HEK293 (cell line): Measurements from ENCODE around the gene LRRN4CL.

Source experiments
- BCL11B ChIP-seq: fragments of 450-650 bp; formaldehyde crosslinking; IDR thresholded peaks from 2 replicates; pipeline ENCODE4 v1.5.1; 2016; ENCODE audit warnings: low read depth, missing biosample characterization, missing genetic modification characterization
- GLIS2 ChIP-seq: fragments of 450-650 bp; formaldehyde crosslinking; IDR thresholded peaks from 2 replicates; pipeline ENCODE4 v1.5.1; 2016; ENCODE audit warnings: missing biosample characterization, missing genetic modification characterization
- KLF16 ChIP-seq: fragments of 450-650 bp; formaldehyde crosslinking; IDR thresholded peaks from 2 replicates; pipeline ENCODE4 v1.5.1; 2017; ENCODE audit warnings: missing biosample characterization, missing genetic modification characterization
- MZF1 ChIP-seq: fragments of 450-650 bp; formaldehyde crosslinking; IDR thresholded peaks from 2 replicates; pipeline ENCODE4 v1.5.1; 2017; ENCODE audit warnings: missing biosample characterization, missing genetic modification characterization, borderline replicate concordance
- SCRT1 ChIP-seq: fragments of 450-650 bp; formaldehyde crosslinking; IDR thresholded peaks from 2 replicates; pipeline ENCODE4 v1.5.1; 2016; ENCODE audit warnings: missing biosample characterization, missing genetic modification characterization, borderline replicate concordance
- YY2 ChIP-seq: fragments of 450-650 bp; formaldehyde crosslinking; IDR thresholded peaks from 2 replicates; pipeline ENCODE4 v1.5.1; 2016; ENCODE audit warnings: missing biosample characterization, missing genetic modification characterization
- ZNF354C ChIP-seq: fragments of 450-650 bp; formaldehyde crosslinking; IDR thresholded peaks from 2 replicates; pipeline ENCODE4 v1.5.1; 2016; ENCODE audit warnings: missing biosample characterization, missing genetic modification characterization, low read depth, borderline replicate concordance
- ZNF37A ChIP-seq: fragments of 450-650 bp; IDR thresholded peaks from 2 replicates; pipeline ENCODE4 v1.5.1; 2018; ENCODE audit warnings: missing biosample characterization, missing genetic modification characterization
- ZNF501 ChIP-seq: fragments of 450-650 bp; formaldehyde crosslinking; IDR thresholded peaks from 2 replicates; pipeline ENCODE4 v1.5.1; 2016; ENCODE audit warnings: missing biosample characterization, missing genetic modification characterization
- ZNF529 ChIP-seq: fragments of 450-650 bp; formaldehyde crosslinking; IDR thresholded peaks from 2 replicates; pipeline ENCODE4 v1.5.1; 2017; ENCODE audit warnings: missing genetic modification characterization, missing biosample characterization; ENCODE audit not compliant: insufficient replicate concordance
- ZNF76 ChIP-seq: fragments of 450-650 bp; formaldehyde crosslinking; IDR thresholded peaks from 2 replicates; pipeline ENCODE4; 2016; ENCODE audit warnings: low read depth, missing biosample characterization, missing genetic modification characterization, borderline replicate concordance
- ZXDB ChIP-seq: fragments of 450-650 bp; formaldehyde crosslinking; IDR thresholded peaks from 2 replicates; pipeline ENCODE4 v1.5.1; 2016; ENCODE audit warnings: missing biosample characterization, missing genetic modification characterization
- TF ChIP-seq, protein P1 (sequence below): fragments of 450-650 bp; formaldehyde crosslinking; IDR thresholded peaks from 2 replicates; pipeline ENCODE4 v1.5.1; 2016; ENCODE audit warnings: missing biosample characterization, missing genetic modification characterization
- TF ChIP-seq, protein P2 (sequence below): fragments of 450-650 bp; formaldehyde crosslinking; IDR thresholded peaks from 2 replicates; pipeline ENCODE4 v1.5.1; 2016; ENCODE audit warnings: missing biosample characterization, missing genetic modification characterization
- TF ChIP-seq, protein P3 (sequence below): fragments of 450-650 bp; formaldehyde crosslinking; conservative IDR thresholded peaks from 2 replicates; pipeline ENCODE4 v1.5.1; 2016; ENCODE audit warnings: low read depth, missing biosample characterization, missing genetic modification characterization
- TF ChIP-seq, protein P4 (sequence below): fragments of 450-650 bp; formaldehyde crosslinking; IDR thresholded peaks from 2 replicates; pipeline ENCODE4 v1.5.1; 2016; ENCODE audit warnings: missing biosample characterization, missing genetic modification characterization
- TF ChIP-seq, protein P5 (sequence below): fragments of 450-650 bp; formaldehyde crosslinking; IDR thresholded peaks from 2 replicates; pipeline ENCODE4 v1.5.1; 2016; ENCODE audit warnings: missing biosample characterization, missing genetic modification characterization
- TF ChIP-seq, protein P6 (sequence below): fragments of 450-650 bp; formaldehyde crosslinking; IDR thresholded peaks from 2 replicates; pipeline ENCODE4 v1.5.1; 2016; ENCODE audit warnings: missing biosample characterization, missing genetic modification characterization
- TF ChIP-seq, protein P7 (sequence below): fragments of 450-650 bp; formaldehyde crosslinking; IDR thresholded peaks from 2 replicates; pipeline ENCODE4 v1.5.1; 2017; ENCODE audit warnings: missing biosample characterization, missing genetic modification characterization

The LRRN4CL gene

DNA sequence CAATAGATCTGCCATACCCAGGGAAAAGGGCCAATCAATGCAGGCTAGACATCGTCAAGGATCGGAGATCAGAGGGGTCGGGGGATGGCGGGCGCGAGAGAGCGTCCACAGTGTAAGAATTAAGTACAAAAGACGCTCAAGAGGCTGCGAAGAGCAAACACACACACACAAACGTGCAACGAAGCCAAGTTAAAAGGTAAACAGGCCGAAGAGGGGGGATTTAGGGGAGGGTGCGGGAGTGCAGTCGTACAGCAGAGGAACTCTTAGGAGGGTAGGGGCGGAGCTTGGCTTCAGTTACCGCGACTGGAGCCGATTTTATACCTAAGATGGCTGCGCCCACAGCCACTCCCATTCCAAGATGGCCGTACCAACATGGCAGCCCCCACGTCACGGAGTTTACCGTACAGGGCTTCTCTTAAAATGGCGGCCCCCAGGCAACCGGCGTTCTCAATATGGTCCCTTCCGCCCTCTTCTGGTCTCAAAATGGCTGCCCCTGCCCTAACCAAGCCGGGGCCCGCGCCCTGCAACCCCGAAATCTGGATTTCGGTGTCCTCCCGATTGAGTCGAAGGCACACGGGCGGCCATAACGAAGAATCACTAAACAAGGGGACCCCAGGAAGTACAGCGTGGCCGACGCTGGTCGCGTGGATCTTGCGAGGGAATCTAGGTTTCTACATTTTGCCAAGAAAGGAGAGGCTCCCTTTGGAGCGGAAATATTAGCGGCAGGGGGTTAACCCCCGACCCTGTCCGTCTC is 20.1 kb upstream of the LRRN4CL start (continued):
- TF ChIP-seq YY2, result peak; percentile 98
- TF ChIP-seq MZF1, result 0 out of 2 replicates have a peak, but pooled peaks have one; percentile 52
- TF ChIP-seq ZNF354C, result no peak
- TF ChIP-seq, protein P1, sequence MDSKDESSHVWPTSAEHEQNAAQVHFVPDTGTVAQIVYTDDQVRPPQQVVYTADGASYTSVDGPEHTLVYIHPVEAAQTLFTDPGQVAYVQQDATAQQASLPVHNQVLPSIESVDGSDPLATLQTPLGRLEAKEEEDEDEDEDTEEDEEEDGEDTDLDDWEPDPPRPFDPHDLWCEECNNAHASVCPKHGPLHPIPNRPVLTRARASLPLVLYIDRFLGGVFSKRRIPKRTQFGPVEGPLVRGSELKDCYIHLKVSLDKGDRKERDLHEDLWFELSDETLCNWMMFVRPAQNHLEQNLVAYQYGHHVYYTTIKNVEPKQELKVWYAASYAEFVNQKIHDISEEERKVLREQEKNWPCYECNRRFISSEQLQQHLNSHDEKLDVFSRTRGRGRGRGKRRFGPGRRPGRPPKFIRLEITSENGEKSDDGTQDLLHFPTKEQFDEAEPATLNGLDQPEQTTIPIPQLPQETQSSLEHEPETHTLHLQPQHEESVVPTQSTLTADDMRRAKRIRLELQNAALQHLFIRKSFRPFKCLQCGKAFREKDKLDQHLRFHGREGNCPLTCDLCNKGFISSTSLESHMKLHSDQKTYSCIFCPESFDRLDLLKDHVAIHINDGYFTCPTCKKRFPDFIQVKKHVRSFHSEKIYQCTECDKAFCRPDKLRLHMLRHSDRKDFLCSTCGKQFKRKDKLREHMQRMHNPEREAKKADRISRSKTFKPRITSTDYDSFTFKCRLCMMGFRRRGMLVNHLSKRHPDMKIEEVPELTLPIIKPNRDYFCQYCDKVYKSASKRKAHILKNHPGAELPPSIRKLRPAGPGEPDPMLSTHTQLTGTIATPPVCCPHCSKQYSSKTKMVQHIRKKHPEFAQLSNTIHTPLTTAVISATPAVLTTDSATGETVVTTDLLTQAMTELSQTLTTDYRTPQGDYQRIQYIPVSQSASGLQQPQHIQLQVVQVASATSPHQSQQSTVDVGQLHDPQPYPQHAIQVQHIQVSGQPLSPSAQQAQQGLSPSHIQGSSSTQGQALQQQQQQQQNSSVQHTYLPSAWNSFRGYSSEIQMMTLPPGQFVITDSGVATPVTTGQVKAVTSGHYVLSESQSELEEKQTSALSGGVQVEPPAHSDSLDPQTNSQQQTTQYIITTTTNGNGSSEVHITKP (tag by site-specific recombination), result peak; percentile 49
- TF ChIP-seq, protein P2, sequence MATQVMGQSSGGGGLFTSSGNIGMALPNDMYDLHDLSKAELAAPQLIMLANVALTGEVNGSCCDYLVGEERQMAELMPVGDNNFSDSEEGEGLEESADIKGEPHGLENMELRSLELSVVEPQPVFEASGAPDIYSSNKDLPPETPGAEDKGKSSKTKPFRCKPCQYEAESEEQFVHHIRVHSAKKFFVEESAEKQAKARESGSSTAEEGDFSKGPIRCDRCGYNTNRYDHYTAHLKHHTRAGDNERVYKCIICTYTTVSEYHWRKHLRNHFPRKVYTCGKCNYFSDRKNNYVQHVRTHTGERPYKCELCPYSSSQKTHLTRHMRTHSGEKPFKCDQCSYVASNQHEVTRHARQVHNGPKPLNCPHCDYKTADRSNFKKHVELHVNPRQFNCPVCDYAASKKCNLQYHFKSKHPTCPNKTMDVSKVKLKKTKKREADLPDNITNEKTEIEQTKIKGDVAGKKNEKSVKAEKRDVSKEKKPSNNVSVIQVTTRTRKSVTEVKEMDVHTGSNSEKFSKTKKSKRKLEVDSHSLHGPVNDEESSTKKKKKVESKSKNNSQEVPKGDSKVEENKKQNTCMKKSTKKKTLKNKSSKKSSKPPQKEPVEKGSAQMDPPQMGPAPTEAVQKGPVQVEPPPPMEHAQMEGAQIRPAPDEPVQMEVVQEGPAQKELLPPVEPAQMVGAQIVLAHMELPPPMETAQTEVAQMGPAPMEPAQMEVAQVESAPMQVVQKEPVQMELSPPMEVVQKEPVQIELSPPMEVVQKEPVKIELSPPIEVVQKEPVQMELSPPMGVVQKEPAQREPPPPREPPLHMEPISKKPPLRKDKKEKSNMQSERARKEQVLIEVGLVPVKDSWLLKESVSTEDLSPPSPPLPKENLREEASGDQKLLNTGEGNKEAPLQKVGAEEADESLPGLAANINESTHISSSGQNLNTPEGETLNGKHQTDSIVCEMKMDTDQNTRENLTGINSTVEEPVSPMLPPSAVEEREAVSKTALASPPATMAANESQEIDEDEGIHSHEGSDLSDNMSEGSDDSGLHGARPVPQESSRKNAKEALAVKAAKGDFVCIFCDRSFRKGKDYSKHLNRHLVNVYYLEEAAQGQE (tag by site-specific recombination), result no peak
- TF ChIP-seq, protein P3, sequence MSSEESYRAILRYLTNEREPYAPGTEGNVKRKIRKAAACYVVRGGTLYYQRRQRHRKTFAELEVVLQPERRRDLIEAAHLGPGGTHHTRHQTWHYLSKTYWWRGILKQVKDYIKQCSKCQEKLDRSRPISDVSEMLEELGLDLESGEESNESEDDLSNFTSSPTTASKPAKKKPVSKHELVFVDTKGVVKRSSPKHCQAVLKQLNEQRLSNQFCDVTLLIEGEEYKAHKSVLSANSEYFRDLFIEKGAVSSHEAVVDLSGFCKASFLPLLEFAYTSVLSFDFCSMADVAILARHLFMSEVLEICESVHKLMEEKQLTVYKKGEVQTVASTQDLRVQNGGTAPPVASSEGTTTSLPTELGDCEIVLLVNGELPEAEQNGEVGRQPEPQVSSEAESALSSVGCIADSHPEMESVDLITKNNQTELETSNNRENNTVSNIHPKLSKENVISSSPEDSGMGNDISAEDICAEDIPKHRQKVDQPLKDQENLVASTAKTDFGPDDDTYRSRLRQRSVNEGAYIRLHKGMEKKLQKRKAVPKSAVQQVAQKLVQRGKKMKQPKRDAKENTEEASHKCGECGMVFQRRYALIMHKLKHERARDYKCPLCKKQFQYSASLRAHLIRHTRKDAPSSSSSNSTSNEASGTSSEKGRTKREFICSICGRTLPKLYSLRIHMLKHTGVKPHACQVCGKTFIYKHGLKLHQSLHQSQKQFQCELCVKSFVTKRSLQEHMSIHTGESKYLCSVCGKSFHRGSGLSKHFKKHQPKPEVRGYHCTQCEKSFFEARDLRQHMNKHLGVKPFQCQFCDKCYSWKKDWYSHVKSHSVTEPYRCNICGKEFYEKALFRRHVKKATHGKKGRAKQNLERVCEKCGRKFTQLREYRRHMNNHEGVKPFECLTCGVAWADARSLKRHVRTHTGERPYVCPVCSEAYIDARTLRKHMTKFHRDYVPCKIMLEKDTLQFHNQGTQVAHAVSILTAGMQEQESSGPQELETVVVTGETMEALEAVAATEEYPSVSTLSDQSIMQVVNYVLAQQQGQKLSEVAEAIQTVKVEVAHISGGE (tag by site-specific recombination), result peak; percentile 91
- no peak for TF ChIP-seq ZNF501 (tag by site-specific recombination)
- TF ChIP-seq, protein P4, sequence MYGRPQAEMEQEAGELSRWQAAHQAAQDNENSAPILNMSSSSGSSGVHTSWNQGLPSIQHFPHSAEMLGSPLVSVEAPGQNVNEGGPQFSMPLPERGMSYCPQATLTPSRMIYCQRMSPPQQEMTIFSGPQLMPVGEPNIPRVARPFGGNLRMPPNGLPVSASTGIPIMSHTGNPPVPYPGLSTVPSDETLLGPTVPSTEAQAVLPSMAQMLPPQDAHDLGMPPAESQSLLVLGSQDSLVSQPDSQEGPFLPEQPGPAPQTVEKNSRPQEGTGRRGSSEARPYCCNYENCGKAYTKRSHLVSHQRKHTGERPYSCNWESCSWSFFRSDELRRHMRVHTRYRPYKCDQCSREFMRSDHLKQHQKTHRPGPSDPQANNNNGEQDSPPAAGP (tag by site-specific recombination), result no peak
- TF ChIP-seq KLF16 (tag by site-specific recombination), result 0 out of 2 replicates have a peak, but pooled peaks have one; percentile 22
- TF ChIP-seq GLIS2 (tag by site-specific recombination), result no peak
- no peak for TF ChIP-seq SCRT1 (tag by site-specific recombination)
- no peak for TF ChIP-seq ZNF529 (tag by site-specific recombination)
- TF ChIP-seq, protein P5, sequence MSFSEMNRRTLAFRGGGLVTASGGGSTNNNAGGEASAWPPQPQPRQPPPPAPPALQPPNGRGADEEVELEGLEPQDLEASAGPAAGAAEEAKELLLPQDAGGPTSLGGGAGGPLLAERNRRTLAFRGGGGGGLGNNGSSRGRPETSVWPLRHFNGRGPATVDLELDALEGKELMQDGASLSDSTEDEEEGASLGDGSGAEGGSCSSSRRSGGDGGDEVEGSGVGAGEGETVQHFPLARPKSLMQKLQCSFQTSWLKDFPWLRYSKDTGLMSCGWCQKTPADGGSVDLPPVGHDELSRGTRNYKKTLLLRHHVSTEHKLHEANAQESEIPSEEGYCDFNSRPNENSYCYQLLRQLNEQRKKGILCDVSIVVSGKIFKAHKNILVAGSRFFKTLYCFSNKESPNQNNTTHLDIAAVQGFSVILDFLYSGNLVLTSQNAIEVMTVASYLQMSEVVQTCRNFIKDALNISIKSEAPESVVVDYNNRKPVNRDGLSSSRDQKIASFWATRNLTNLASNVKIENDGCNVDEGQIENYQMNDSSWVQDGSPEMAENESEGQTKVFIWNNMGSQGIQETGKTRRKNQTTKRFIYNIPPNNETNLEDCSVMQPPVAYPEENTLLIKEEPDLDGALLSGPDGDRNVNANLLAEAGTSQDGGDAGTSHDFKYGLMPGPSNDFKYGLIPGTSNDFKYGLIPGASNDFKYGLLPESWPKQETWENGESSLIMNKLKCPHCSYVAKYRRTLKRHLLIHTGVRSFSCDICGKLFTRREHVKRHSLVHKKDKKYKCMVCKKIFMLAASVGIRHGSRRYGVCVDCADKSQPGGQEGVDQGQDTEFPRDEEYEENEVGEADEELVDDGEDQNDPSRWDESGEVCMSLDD (tag by site-specific recombination), result peak; percentile 49
- TF ChIP-seq ZNF76, result 0 out of 2 replicates have a peak, but pooled peaks have one; percentile 25
- no peak for TF ChIP-seq ZNF37A
- no peak for TF ChIP-seq BCL11B (tag by site-specific recombination)
- TF ChIP-seq, protein P6, sequence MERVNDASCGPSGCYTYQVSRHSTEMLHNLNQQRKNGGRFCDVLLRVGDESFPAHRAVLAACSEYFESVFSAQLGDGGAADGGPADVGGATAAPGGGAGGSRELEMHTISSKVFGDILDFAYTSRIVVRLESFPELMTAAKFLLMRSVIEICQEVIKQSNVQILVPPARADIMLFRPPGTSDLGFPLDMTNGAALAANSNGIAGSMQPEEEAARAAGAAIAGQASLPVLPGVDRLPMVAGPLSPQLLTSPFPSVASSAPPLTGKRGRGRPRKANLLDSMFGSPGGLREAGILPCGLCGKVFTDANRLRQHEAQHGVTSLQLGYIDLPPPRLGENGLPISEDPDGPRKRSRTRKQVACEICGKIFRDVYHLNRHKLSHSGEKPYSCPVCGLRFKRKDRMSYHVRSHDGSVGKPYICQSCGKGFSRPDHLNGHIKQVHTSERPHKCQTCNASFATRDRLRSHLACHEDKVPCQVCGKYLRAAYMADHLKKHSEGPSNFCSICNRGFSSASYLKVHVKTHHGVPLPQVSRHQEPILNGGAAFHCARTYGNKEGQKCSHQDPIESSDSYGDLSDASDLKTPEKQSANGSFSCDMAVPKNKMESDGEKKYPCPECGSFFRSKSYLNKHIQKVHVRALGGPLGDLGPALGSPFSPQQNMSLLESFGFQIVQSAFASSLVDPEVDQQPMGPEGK (tag by site-specific recombination), result peak; percentile 43; the same call in 1 of the 2 replicates
- peak; percentile 41; the same call in 1 of the 2 replicates for TF ChIP-seq ZXDB (tag by site-specific recombination)
- TF ChIP-seq, protein P7, sequence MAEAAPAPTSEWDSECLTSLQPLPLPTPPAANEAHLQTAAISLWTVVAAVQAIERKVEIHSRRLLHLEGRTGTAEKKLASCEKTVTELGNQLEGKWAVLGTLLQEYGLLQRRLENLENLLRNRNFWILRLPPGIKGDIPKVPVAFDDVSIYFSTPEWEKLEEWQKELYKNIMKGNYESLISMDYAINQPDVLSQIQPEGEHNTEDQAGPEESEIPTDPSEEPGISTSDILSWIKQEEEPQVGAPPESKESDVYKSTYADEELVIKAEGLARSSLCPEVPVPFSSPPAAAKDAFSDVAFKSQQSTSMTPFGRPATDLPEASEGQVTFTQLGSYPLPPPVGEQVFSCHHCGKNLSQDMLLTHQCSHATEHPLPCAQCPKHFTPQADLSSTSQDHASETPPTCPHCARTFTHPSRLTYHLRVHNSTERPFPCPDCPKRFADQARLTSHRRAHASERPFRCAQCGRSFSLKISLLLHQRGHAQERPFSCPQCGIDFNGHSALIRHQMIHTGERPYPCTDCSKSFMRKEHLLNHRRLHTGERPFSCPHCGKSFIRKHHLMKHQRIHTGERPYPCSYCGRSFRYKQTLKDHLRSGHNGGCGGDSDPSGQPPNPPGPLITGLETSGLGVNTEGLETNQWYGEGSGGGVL, result peak; percentile 93
